ENCODE measurements around the gene PPFIA3. TPM values are rescaled to one million over a fixed set of nuclear protein-coding genes. Genes with fewer than 3 reads are reported as not detected.

PPFIA3 gene
- total RNA-seq, 1 experiment from 2014 or later: 28.1 TPM

DNA sequence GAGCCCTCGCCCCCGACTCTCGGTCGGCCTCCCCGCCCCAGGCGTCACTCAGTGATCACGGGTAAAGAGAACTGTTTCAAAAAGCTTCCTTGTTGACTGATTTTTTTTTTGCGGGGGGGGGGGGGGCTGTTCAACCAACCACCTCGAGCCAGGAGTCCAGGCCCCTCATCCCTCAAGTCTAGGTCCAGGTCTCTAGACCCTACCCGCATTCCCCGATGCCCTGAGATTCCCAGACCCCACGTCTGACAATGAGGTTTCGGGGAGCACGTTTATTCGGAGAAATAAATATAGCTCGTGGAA, 31.6 kb downstream of the PPFIA3 start:
- Histone ChIP-seq H3K4me1 (ENCODE audit: control insufficient read depth in 1 of 2, insufficient read depth in 2 of 2, low read length in 2 of 2) (peaks cover 20 to 51% of the 10 kb centered on the region in 2 experiments), H3K4me2 (ENCODE audit: low read length) (peak overlapping the region; percentile 99), H3K9me2 (ENCODE audit: insufficient read depth) (no peaks in the 10 kb centered on the region), H3K9ac (ENCODE audit: low read length) (peak overlapping the region; percentile 98), H3K79me2 (ENCODE audit: insufficient read depth, low read length) (no peaks in the 10 kb centered on the region), H3K4me3 (replicated peaks in 1 of 2; ENCODE audit: low read depth in 1 of 2, low read length in 2 of 2) (peak overlapping the region; percentile 90 to 95), H3K27me3 (ENCODE audit: insufficient read depth, low read length) (no peaks in the 10 kb centered on the region), H3K27ac (ENCODE audit: low read depth, low read length) (peak overlapping the region; percentile 94), H4K20me1 (ENCODE audit: insufficient read depth) (no peaks in the 10 kb centered on the region), H2AFZ (ENCODE audit: low read depth, low read length, poor library complexity, severe bottlenecking) (no peak overlapping the region), H3K36me3 (ENCODE audit: control insufficient read depth in 1 of 2, insufficient read depth in 2 of 2, low read length in 2 of 2) (no peaks in the 10 kb centered on the region), H3K9me3 (ENCODE audit: control insufficient read depth in 1 of 2, insufficient read depth in 1 of 2, low read depth in 1 of 2, low read length in 2 of 2) (no peaks in the 10 kb centered on the region)
- CTCF ChIA-PET: interaction anchor here (0.5 to 3.0 kb wide), 4 partner anchors 48 to 530 kb away, joined by 3 to 17 read pairs (median 9); partner anchors contain the start of gene TEAD2
- no TSS peak for BruUV-seq (replicated peaks)
- no peak for TF ChIP-seq EZH2 (IDR thresholded peaks at IDR 0.05)
- TF ChIP-seq FOSL1 (IDR thresholded peaks at IDR 0.05; ENCODE audit: low read depth): no peak
- no peak for TF ChIP-seq TCF7L2 (IDR thresholded peaks at IDR 0.05; ENCODE audit: borderline replicate concordance, extremely low read depth, insufficient read depth, insufficient read length)
- TF ChIP-seq ZFX (IDR thresholded peaks at IDR 0.05): no peak
- no peak for TF ChIP-seq RAD21 (IDR thresholded peaks at IDR 0.05; ENCODE audit: low read depth)
- TF ChIP-seq CEBPB (IDR thresholded peaks at IDR 0.05; ENCODE audit: low read depth): no peak
- no peak for TF ChIP-seq SP1 (IDR thresholded peaks at IDR 0.05; ENCODE audit: low read depth)
- TF ChIP-seq, protein P1, sequence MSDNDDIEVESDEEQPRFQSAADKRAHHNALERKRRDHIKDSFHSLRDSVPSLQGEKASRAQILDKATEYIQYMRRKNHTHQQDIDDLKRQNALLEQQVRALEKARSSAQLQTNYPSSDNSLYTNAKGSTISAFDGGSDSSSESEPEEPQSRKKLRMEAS (IDR thresholded peaks at IDR 0.05): no peak
- TF ChIP-seq, protein P2, sequence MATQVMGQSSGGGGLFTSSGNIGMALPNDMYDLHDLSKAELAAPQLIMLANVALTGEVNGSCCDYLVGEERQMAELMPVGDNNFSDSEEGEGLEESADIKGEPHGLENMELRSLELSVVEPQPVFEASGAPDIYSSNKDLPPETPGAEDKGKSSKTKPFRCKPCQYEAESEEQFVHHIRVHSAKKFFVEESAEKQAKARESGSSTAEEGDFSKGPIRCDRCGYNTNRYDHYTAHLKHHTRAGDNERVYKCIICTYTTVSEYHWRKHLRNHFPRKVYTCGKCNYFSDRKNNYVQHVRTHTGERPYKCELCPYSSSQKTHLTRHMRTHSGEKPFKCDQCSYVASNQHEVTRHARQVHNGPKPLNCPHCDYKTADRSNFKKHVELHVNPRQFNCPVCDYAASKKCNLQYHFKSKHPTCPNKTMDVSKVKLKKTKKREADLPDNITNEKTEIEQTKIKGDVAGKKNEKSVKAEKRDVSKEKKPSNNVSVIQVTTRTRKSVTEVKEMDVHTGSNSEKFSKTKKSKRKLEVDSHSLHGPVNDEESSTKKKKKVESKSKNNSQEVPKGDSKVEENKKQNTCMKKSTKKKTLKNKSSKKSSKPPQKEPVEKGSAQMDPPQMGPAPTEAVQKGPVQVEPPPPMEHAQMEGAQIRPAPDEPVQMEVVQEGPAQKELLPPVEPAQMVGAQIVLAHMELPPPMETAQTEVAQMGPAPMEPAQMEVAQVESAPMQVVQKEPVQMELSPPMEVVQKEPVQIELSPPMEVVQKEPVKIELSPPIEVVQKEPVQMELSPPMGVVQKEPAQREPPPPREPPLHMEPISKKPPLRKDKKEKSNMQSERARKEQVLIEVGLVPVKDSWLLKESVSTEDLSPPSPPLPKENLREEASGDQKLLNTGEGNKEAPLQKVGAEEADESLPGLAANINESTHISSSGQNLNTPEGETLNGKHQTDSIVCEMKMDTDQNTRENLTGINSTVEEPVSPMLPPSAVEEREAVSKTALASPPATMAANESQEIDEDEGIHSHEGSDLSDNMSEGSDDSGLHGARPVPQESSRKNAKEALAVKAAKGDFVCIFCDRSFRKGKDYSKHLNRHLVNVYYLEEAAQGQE (IDR thresholded peaks at IDR 0.05; ENCODE audit: low read depth): no peak
- DNase-seq (ENCODE audit: low read depth, low spot score): no peak
- no peak for ATAC-seq
- intact Hi-C loops (cut with micrococcal nuclease): loop anchor here (1.0 kb wide), 1 partner anchor 32 kb away; the partner anchor contains the start of genes C19orf73 and PPFIA3
- POLR2A ChIA-PET: interaction anchor here (1.1 to 1.6 kb wide), 4 partner anchors 16 to 34 kb away, joined by 3 to 9 read pairs (median 4); no protein-coding TSS in a partner anchor
- RAD21 ChIA-PET (ENCODE audit: low non-redundant PET in 1 of 2, low total read pairs in 2 of 2, uncharacterized antibody in 2 of 2, unreplicated experiment in 2 of 2): interaction anchor here in 1 of 2 experiments (0.7 kb wide), 1 partner anchor 90 kb away, joined by 3 read pairs; no protein-coding TSS in a partner anchor
